ENCODE results near the gene PIP5K1B. TPM values are rescaled to one million over a fixed set of nuclear protein-coding genes. Genes with fewer than 3 reads are reported as not detected.

Gene PIP5K1B
- total and polyA plus RNA-seq, 7 donors = 10.3 to 72.6 (median 23.5) TPM

- Histone ChIP-seq H3K27ac (no peak overlapping the region), H3K9me3 (no peaks in the 10 kb centered on the region), H3K4me3 (no peak overlapping the region), H3K36me3 (no peaks in the 10 kb centered on the region), H3K4me1 (peaks cover 0 to 8% (median 0%) of the 10 kb centered on the region in 4 donors), H3K27me3 (no peaks in the 10 kb centered on the region)
- 83 to 95% methylated on average over 6 of the region's 6 CpGs for WGBS, 2 donors
- no peak for DNase-seq
- intact Hi-C loops (cut with DNase I) = no loop called here
- TF ChIP-seq EP300 (IDR thresholded peaks at IDR 0.05) (no peak), POLR2A (IDR thresholded peaks at IDR 0.05) (no peak), CTCF (IDR thresholded peaks at IDR 0.05) (no peak), POLR2AphosphoS5 (IDR thresholded peaks at IDR 0.05) (no peak)
Observed at GRCh38 chr9:68931821-68932220, 226.8 kb downstream of the PIP5K1B start.

- H3K36me3 ChIP-seq = no peaks in the 10 kb centered on the region
- peaks cover 0 to 8% (median 0%) of the 10 kb centered on the region in 4 donors for H3K4me1 ChIP-seq
- no peak overlapping the region for H3K27ac ChIP-seq
- intact Hi-C loops (cut with DNase I) = no loop called here
- H3K4me3 ChIP-seq = no peak overlapping the region
- no peaks in the 10 kb centered on the region for H3K9me3 ChIP-seq
- TF ChIP-seq POLR2AphosphoS5 (IDR thresholded peaks at IDR 0.05) = no peak
- no peak for TF ChIP-seq POLR2A (IDR thresholded peaks at IDR 0.05)
- no peak for TF ChIP-seq EP300 (IDR thresholded peaks at IDR 0.05)
- TF ChIP-seq CTCF (IDR thresholded peaks at IDR 0.05) = no peak
- 86 to 94% methylated on average over 1 of the region's 1 CpG for WGBS, 2 donors
- no peak for DNase-seq
- no peaks in the 10 kb centered on the region for H3K27me3 ChIP-seq
Observed at GRCh38 chr9:68932458-68932857, 227.4 kb downstream of the PIP5K1B start.

DNA sequence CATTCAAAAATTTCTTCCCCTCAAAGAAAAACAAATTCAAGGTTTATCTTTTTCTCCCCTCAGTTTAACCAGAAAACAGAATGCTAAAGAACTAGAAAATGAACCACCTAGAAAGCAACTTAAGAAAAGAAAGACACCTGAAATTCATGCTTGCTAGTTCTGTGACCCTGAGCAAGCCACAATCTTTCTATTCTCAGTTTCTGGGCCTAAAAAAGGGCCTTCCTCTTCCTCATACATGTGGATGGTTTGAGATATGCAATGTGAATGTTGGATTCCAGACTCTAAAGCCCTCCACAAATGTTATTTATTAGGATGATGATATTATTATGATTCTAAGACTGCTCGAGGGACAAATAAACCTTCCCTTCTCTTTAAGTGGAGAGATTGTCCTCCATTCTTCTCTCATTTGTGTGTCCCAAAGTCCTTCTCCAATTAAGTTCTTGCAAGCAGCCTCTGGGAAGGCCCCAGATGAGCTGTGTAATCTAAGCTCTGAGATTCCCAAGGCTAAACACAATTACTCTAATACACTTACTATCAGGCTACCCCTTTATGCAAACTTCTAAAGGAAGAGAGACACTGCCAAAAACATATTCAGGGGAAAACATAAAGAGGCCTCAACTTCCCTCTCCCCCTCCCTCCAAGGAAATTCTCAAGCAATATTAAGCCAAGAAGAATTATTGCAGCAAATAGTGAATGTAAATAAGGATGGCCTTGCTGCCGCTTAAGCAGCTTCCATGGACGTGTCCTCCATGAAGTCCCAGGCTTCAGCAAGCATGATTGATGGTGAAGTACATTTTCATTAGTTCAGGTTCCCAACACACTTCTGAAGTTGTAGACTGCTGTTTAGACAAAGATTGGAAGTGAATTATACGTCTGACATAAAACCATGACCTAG, 228.6 kb downstream of the PIP5K1B start:
- no peaks in the 10 kb centered on the region for H3K36me3 ChIP-seq
- H3K27ac ChIP-seq = no peak overlapping the region
- no peak for DNase-seq
- WGBS, 2 donors = 77 to 79% methylated on average over 4 of the region's 4 CpGs
- H3K4me1 ChIP-seq = peaks cover 0 to 8% (median 0%) of the 10 kb centered on the region in 4 donors
- intact Hi-C loops (cut with DNase I) = no loop called here
- TF ChIP-seq POLR2AphosphoS5 (IDR thresholded peaks at IDR 0.05) (peak in 1 of 4 donors; percentile 3), POLR2A (IDR thresholded peaks at IDR 0.05) (no peak)
- no peaks in the 10 kb centered on the region for H3K27me3 ChIP-seq
- H3K4me3 ChIP-seq = no peak overlapping the region
- H3K9me3 ChIP-seq = no peaks in the 10 kb centered on the region

- Histone ChIP-seq H3K4me1 (peaks cover 0 to 8% (median 0%) of the 10 kb centered on the region in 4 donors), H3K36me3 (no peaks in the 10 kb centered on the region), H3K27ac (no peak overlapping the region), H3K4me3 (no peak overlapping the region), H3K9me3 (no peaks in the 10 kb centered on the region), H3K27me3 (no peaks in the 10 kb centered on the region)
- no peak for DNase-seq
- 20 to 55% methylated on average over 1 of the region's 1 CpG for WGBS, 2 donors
- intact Hi-C loops (cut with DNase I) = no loop called here
- no peak for TF ChIP-seq CTCF (IDR thresholded peaks at IDR 0.05)
- TF ChIP-seq POLR2AphosphoS5 (IDR thresholded peaks at IDR 0.05) = no peak
- no peak for TF ChIP-seq EP300 (IDR thresholded peaks at IDR 0.05)
- no peak for TF ChIP-seq POLR2A (IDR thresholded peaks at IDR 0.05)
Observed at GRCh38 chr9:68934329-68934644, 229.2 kb downstream of the PIP5K1B start.

DNA sequence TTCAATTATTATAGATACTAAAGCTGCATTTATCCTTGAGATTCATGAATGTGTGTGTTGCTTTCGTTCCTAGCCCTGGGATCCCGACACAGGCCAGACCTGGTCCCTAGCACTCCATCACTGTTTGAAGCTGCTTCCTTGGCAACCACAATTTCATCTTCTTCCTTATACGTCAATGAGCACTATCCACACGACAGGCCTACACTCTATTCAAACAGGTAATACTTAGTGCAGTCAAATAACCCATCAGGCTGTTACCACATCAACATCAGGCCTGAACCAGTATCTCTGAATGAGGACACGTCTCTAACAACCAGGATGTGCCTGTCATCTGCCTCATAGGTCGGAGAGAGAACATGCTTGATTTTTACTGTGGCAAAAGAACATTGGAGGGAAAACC, 235.5 kb downstream of the PIP5K1B start:
- intact Hi-C loops (cut with DNase I) = loop anchor here (10.0 kb wide), 1 partner anchor 356 kb away; no protein-coding TSS in a partner anchor
- Histone ChIP-seq H3K4me1 (no peaks in the 10 kb centered on the region), H3K4me3 (no peak overlapping the region), H3K9me3 (no peaks in the 10 kb centered on the region), H3K27ac (no peak overlapping the region), H3K27me3 (no peaks in the 10 kb centered on the region), H3K36me3 (no peaks in the 10 kb centered on the region)
- DNase-seq = no peak
- WGBS, 2 donors = 92% methylated on average over 6 of the region's 6 CpGs
- no peak for TF ChIP-seq EP300 (IDR thresholded peaks at IDR 0.05)
- TF ChIP-seq CTCF (IDR thresholded peaks at IDR 0.05) = no peak
- TF ChIP-seq POLR2AphosphoS5 (IDR thresholded peaks at IDR 0.05) = no peak
- no peak for TF ChIP-seq POLR2A (IDR thresholded peaks at IDR 0.05)

Measured in sigmoid colon (tissue), 7 donors.